Measurements from ENCODE around the gene NR2C1.

GRCh38 chr12:95083471-95083870 lies 10.1 kb upstream of the NR2C1 start:
- TF ChIP-seq TAF1 (IDR thresholded peaks at IDR 0.05; ENCODE audit: borderline replicate concordance, insufficient read depth, low read length) (no peak), POLR2AphosphoS5 (IDR thresholded peaks at IDR 0.05; ENCODE audit: low read depth, low read length) (no peak)
- TF ChIP-seq, protein P1, sequence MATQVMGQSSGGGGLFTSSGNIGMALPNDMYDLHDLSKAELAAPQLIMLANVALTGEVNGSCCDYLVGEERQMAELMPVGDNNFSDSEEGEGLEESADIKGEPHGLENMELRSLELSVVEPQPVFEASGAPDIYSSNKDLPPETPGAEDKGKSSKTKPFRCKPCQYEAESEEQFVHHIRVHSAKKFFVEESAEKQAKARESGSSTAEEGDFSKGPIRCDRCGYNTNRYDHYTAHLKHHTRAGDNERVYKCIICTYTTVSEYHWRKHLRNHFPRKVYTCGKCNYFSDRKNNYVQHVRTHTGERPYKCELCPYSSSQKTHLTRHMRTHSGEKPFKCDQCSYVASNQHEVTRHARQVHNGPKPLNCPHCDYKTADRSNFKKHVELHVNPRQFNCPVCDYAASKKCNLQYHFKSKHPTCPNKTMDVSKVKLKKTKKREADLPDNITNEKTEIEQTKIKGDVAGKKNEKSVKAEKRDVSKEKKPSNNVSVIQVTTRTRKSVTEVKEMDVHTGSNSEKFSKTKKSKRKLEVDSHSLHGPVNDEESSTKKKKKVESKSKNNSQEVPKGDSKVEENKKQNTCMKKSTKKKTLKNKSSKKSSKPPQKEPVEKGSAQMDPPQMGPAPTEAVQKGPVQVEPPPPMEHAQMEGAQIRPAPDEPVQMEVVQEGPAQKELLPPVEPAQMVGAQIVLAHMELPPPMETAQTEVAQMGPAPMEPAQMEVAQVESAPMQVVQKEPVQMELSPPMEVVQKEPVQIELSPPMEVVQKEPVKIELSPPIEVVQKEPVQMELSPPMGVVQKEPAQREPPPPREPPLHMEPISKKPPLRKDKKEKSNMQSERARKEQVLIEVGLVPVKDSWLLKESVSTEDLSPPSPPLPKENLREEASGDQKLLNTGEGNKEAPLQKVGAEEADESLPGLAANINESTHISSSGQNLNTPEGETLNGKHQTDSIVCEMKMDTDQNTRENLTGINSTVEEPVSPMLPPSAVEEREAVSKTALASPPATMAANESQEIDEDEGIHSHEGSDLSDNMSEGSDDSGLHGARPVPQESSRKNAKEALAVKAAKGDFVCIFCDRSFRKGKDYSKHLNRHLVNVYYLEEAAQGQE (IDR thresholded peaks at IDR 0.05; ENCODE audit: insufficient read depth in 1 of 2, low read depth in 2 of 2, low read length in 2 of 2), result no peak

Data from PFSK-1 (cell line).